ENCODE results near the gene REV1.

REV1 gene

DNA sequence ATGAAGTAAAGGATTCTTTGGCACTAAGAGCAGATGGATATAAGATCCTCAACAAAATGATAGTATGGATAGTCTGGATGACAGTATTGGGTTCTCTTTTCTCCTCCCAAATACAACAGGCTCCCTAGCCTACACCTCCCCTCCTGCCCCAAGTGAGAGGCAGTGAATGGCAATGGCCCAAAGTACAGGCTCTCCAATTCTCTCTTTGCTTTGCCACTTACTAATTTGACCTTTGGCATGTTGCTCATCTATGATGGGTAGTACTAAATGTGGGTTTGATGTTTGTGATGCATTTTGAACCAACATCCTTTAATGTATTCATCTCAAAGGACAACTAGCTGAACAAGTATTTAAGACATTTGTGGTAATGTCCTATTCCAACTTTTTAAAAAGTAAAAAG lies 86.7 kb downstream of the REV1 start:
- Histone ChIP-seq H3K9ac (ENCODE audit: low read depth, low read length) (no peak overlapping the region), H3K4me3 (ENCODE audit: low read length) (no peak overlapping the region), H3K9me3 (ENCODE audit: insufficient read depth, low read depth, low read length) (no peaks in the 10 kb centered on the region), H3K27me3 (ENCODE audit: insufficient read depth, low read length) (no peaks in the 10 kb centered on the region), H3K4me1 (ENCODE audit: insufficient read depth, low read length) (peaks cover 21% of the 10 kb centered on the region), H3K36me3 (ENCODE audit: insufficient read depth, low read length) (peaks cover 97% of the 10 kb centered on the region), H3K27ac (ENCODE audit: low read depth, low read length) (no peak overlapping the region; the same call in 1 of the 2 replicates)

DNA sequence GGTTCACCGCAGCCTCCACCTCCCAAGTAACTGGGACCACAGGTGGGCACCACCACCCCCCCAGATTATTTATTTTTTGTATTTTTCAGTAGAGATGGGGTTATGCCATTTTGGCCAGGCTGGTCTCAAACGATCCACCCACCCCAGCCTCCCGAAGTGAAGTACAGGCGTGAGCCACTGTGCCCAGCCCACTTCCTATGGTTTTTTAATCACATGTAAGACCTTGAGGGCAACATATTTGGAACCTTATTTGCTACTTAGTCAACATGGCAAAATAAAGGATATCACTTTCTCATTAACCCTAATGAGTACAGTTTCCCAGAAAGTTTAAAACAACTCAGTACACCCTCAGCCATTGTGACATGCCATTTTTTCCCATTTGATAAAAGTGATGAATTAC lies 88.0 kb downstream of the REV1 start:
- WGBS = 97% methylated on average over 4 of the region's 4 CpGs
- no peaks in the 10 kb centered on the region for H3K27me3 ChIP-seq (ENCODE audit: insufficient read depth, low read length)
- no peak overlapping the region for H3K9ac ChIP-seq (ENCODE audit: low read depth, low read length)
- H3K36me3 ChIP-seq (ENCODE audit: insufficient read depth, low read length) = peaks cover 100% of the 10 kb centered on the region
- H3K4me3 ChIP-seq (ENCODE audit: low read length) = no peak overlapping the region
- H3K27ac ChIP-seq (ENCODE audit: low read depth, low read length) = no peak overlapping the region
- peaks cover 21% of the 10 kb centered on the region for H3K4me1 ChIP-seq (ENCODE audit: insufficient read depth, low read length)
- no peaks in the 10 kb centered on the region for H3K9me3 ChIP-seq (ENCODE audit: insufficient read depth, low read depth, low read length)

DNA sequence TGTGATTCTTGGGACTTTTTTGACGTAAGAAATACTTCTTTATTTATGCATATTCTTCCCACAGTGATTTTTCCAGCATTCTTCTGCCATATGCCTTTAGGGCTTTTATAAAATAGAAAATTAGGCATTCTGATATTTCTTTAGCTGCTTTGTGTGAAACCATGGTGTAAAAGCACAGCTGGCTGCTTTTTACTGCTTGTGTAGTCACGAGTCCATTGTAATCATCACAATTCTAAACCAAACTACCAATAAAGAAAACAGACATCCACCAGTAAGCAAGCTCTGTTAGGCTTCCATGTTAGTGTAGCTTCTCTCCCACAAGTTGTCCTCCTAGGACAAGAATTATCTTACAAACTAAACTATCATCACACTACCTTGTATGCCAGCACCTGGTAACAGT lies 90.0 kb downstream of the REV1 start:
- Histone ChIP-seq H3K27ac (ENCODE audit: low read depth, low read length) (no peak overlapping the region), H3K36me3 (ENCODE audit: insufficient read depth, low read length) (peaks cover 100% of the 10 kb centered on the region), H3K9me3 (ENCODE audit: insufficient read depth, low read depth, low read length) (no peaks in the 10 kb centered on the region), H3K27me3 (ENCODE audit: insufficient read depth, low read length) (no peaks in the 10 kb centered on the region), H3K4me3 (ENCODE audit: low read length) (no peak overlapping the region), H3K4me1 (ENCODE audit: insufficient read depth, low read length) (peaks cover 20% of the 10 kb centered on the region), H3K9ac (ENCODE audit: low read depth, low read length) (no peak overlapping the region)
- 100% methylated on average over 1 of the region's 2 CpGs for WGBS

DNA sequence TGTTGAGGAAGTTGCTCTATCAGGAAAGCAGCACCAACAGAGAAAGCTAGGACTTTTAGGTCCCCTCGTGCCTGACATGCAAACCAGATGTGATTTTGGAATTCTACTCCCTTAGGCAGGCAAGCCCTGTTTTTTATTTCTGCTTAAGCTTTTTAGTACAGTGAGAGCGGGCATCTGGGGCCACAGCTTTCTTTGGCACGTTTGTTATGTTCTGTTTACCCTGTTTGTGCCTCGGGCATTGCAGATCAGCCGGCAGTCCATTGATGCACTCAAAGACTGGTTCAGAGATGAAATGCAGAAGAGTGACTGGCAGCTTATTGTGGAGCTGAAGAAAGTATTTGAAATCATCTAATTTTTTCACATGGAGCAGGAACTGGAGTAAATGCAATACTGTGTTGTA lies 90.8 kb downstream of the REV1 start:
- Histone ChIP-seq H3K4me3 (ENCODE audit: low read length) (no peak overlapping the region), H3K36me3 (ENCODE audit: insufficient read depth, low read length) (peaks cover 100% of the 10 kb centered on the region)
- WGBS = 93% methylated on average over 5 of the region's 5 CpGs

DNA sequence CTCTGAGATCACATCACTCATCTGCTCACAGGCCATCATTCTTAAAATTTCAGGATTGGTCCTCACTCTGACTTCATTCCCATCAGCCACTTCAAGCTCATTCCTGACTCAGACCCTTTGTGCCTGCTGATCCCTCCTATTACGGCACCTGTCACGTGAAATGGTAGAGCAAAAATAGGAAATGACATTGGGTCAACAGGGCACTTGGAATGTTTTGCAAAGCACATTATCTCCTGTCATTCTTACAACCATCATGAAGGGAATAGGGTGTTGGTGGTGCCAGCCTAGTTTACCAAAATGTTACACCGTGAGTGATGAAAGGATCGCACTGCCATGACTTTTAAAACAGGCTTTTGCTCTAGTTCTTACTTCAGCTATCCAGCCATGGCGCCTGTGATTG lies 91.5 kb downstream of the REV1 start:
- no peaks in the 10 kb centered on the region for H3K27me3 ChIP-seq (ENCODE audit: insufficient read depth, low read length)
- peaks cover 5% of the 10 kb centered on the region; the same call in 1 of the 2 replicates for H3K4me1 ChIP-seq (ENCODE audit: insufficient read depth, low read length)
- H3K27ac ChIP-seq (ENCODE audit: low read depth, low read length) = no peak overlapping the region
- H3K9me3 ChIP-seq (ENCODE audit: insufficient read depth, low read depth, low read length) = no peaks in the 10 kb centered on the region
- 97% methylated on average over 5 of the region's 5 CpGs for WGBS
- peaks cover 100% of the 10 kb centered on the region for H3K36me3 ChIP-seq (ENCODE audit: insufficient read depth, low read length)
- H3K4me3 ChIP-seq (ENCODE audit: low read length) = no peak overlapping the region
- H3K9ac ChIP-seq (ENCODE audit: low read depth, low read length) = no peak overlapping the region

More for the DNA sequence above, 90.8 kb downstream of the REV1 start:
- Histone ChIP-seq H3K27ac (ENCODE audit: low read depth, low read length) (no peak overlapping the region), H3K27me3 (ENCODE audit: insufficient read depth, low read length) (no peaks in the 10 kb centered on the region), H3K4me1 (ENCODE audit: insufficient read depth, low read length) (peaks cover 13% of the 10 kb centered on the region), H3K9me3 (ENCODE audit: insufficient read depth, low read depth, low read length) (no peaks in the 10 kb centered on the region), H3K9ac (ENCODE audit: low read depth, low read length) (no peak overlapping the region)

- Histone ChIP-seq H3K36me3 (ENCODE audit: insufficient read depth, low read length) (peaks cover 100% of the 10 kb centered on the region), H3K9me3 (ENCODE audit: insufficient read depth, low read depth, low read length) (no peaks in the 10 kb centered on the region), H3K27me3 (ENCODE audit: insufficient read depth, low read length) (no peaks in the 10 kb centered on the region), H3K4me1 (ENCODE audit: insufficient read depth, low read length) (no peaks in the 10 kb centered on the region), H3K4me3 (ENCODE audit: low read length) (no peak overlapping the region), H3K27ac (ENCODE audit: low read depth, low read length) (no peak overlapping the region), H3K9ac (ENCODE audit: low read depth, low read length) (no peak overlapping the region)
- WGBS = 92% methylated on average over 3 of the region's 3 CpGs
Observed at GRCh38 chr2:99397266-99397920, 92.4 kb downstream of the REV1 start.

GRCh38 chr2:99395589-99396130 lies 94.2 kb downstream of the REV1 start:
- Histone ChIP-seq H3K27ac (ENCODE audit: low read depth, low read length) (no peak overlapping the region), H3K36me3 (ENCODE audit: insufficient read depth, low read length) (peaks cover 100% of the 10 kb centered on the region), H3K27me3 (ENCODE audit: insufficient read depth, low read length) (no peaks in the 10 kb centered on the region), H3K4me1 (ENCODE audit: insufficient read depth, low read length) (no peaks in the 10 kb centered on the region), H3K9me3 (ENCODE audit: insufficient read depth, low read depth, low read length) (no peaks in the 10 kb centered on the region), H3K9ac (ENCODE audit: low read depth, low read length) (no peak overlapping the region), H3K4me3 (ENCODE audit: low read length) (no peak overlapping the region)
- 91% methylated on average over 3 of the region's 3 CpGs for WGBS

DNA sequence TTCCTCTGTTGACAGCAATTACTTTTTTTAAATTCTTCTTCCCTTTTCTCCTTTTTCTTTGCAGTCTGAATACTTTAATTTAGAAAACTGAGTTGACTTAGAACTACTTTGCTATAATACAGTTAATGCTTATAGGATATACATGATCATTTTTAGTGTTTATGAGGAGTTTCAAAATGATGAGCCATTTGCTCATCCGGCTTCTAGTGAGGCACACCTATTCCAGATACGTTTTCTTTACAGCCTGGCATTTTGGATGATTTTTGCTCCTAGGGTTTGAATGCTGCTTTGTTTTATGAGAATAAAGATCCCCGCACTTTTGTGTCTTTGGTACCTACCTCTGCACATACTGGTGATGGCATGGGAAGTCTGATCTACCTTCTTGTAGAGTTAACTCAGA lies 99.9 kb downstream of the REV1 start:
- H3K4me3 ChIP-seq (ENCODE audit: low read length) = no peak overlapping the region
- H3K9ac ChIP-seq (ENCODE audit: low read depth, low read length) = no peak overlapping the region
- H3K4me1 ChIP-seq (ENCODE audit: insufficient read depth, low read length) = no peaks in the 10 kb centered on the region
- peaks cover 88% of the 10 kb centered on the region for H3K36me3 ChIP-seq (ENCODE audit: insufficient read depth, low read length)
- no peak overlapping the region for H3K27ac ChIP-seq (ENCODE audit: low read depth, low read length)
- no peaks in the 10 kb centered on the region for H3K9me3 ChIP-seq (ENCODE audit: insufficient read depth, low read depth, low read length)
- no peaks in the 10 kb centered on the region for H3K27me3 ChIP-seq (ENCODE audit: insufficient read depth, low read length)
- 97% methylated on average over 3 of the region's 3 CpGs for WGBS

DNA sequence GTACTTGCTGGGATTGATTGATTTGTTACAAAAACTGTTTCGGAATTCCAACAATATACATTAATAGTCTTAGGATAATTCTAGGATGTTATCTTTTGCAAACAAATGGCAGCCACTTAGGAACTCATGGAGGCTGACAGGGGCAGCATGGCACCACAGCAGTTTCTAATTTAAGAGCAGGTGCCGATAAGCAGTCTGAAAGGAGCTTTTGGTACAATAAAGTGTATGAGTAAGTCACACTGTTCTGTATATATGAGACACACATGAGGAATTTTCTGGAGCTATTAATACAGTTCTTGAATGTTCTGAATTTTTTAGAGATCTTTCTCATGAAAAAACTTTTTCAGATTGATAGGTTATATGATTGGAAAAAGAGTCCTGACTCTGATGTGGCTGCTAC lies 100.4 kb downstream of the REV1 start:
- H3K27me3 ChIP-seq (ENCODE audit: insufficient read depth, low read length) = no peaks in the 10 kb centered on the region
- H3K27ac ChIP-seq (ENCODE audit: low read depth, low read length) = no peak overlapping the region
- no peak overlapping the region for H3K9ac ChIP-seq (ENCODE audit: low read depth, low read length)
- peaks cover 88% of the 10 kb centered on the region for H3K36me3 ChIP-seq (ENCODE audit: insufficient read depth, low read length)
- H3K4me3 ChIP-seq (ENCODE audit: low read length) = no peak overlapping the region
- no peaks in the 10 kb centered on the region for H3K9me3 ChIP-seq (ENCODE audit: insufficient read depth, low read depth, low read length)
- H3K4me1 ChIP-seq (ENCODE audit: insufficient read depth, low read length) = no peaks in the 10 kb centered on the region
- WGBS = 94% methylated on average over 1 of the region's 2 CpGs

DNA sequence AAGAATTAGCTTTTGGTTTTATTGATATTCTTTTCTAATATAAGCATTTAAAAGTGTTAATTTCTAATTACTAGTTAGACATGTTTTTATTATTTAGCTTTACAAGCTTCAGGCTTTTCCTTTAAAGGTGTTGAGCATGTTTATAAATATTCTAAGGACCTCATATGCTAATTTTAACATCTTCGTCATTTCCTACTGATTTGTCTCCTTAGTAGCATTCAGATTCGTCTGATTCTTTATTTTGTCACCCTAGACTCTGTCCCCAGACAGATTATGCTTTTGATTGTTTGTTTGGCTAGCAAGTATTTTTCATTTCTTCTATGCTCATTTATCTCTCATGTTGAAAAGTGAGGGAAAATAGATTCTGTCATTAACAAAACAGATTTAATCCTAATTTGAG lies 100.9 kb downstream of the REV1 start:
- Histone ChIP-seq H3K27me3 (ENCODE audit: insufficient read depth, low read length) (no peaks in the 10 kb centered on the region), H3K9ac (ENCODE audit: low read depth, low read length) (no peak overlapping the region), H3K4me3 (ENCODE audit: low read length) (no peak overlapping the region), H3K9me3 (ENCODE audit: insufficient read depth, low read depth, low read length) (no peaks in the 10 kb centered on the region), H3K4me1 (ENCODE audit: insufficient read depth, low read length) (no peaks in the 10 kb centered on the region), H3K27ac (ENCODE audit: low read depth, low read length) (no peak overlapping the region), H3K36me3 (ENCODE audit: insufficient read depth, low read length) (peaks cover 87% of the 10 kb centered on the region)
- 93% methylated on average over 2 of the region's 2 CpGs for WGBS

DNA sequence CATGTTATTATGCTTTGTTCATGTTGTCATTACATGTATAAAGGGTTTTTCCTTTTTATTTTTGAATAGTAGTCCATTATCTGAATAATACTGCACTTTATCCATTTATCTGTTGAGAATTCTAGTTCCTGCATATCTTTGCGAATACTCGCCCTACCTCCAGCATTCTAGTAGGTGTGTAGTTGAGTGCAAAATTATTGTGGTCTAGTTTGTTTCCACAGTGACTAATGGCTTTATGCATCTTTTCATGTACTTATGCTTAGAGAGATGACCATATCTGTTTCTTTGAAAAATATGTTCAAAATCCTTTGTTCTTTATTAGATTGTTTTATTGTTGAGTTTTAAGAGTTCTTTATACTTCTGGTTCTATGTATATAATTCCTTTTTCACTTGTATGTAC lies 103.8 kb downstream of the REV1 start:
- no peaks in the 10 kb centered on the region for H3K27me3 ChIP-seq (ENCODE audit: insufficient read depth, low read length)
- WGBS = 94% methylated on average over 2 of the region's 2 CpGs
- H3K4me1 ChIP-seq (ENCODE audit: insufficient read depth, low read length) = no peaks in the 10 kb centered on the region
- H3K27ac ChIP-seq (ENCODE audit: low read depth, low read length) = no peak overlapping the region
- H3K9ac ChIP-seq (ENCODE audit: low read depth, low read length) = no peak overlapping the region
- no peaks in the 10 kb centered on the region for H3K9me3 ChIP-seq (ENCODE audit: insufficient read depth, low read depth, low read length)
- H3K36me3 ChIP-seq (ENCODE audit: insufficient read depth, low read length) = peaks cover 86% of the 10 kb centered on the region
- H3K4me3 ChIP-seq (ENCODE audit: low read length) = no peak overlapping the region

GRCh38 chr2:99382143-99382542 lies 107.7 kb downstream of the REV1 start:
- H3K9me3 ChIP-seq (ENCODE audit: insufficient read depth, low read depth, low read length) = no peaks in the 10 kb centered on the region
- no peaks in the 10 kb centered on the region for H3K27me3 ChIP-seq (ENCODE audit: insufficient read depth, low read length)
- no peak overlapping the region for H3K4me3 ChIP-seq (ENCODE audit: low read length)
- H3K27ac ChIP-seq (ENCODE audit: low read depth, low read length) = no peak overlapping the region
- no peak overlapping the region for H3K9ac ChIP-seq (ENCODE audit: low read depth, low read length)
- peaks cover 91% of the 10 kb centered on the region for H3K36me3 ChIP-seq (ENCODE audit: insufficient read depth, low read length)
- peaks cover 4% of the 10 kb centered on the region for H3K4me1 ChIP-seq (ENCODE audit: insufficient read depth, low read length)
- 80% methylated on average over 1 of the region's 2 CpGs for whole genome bisulfite sequencing
